Neural crest cell (in vitro differentiated cells): ENCODE results near the gene KIF18A. TPM values are rescaled to one million over a fixed set of nuclear protein-coding genes. Genes with fewer than 3 reads are reported as not detected.

Source experiments
- DNase-seq: peaks from one replicate; pipeline ENCODE4 v3.0.0; 2021; ENCODE audit warnings: low read depth, mixed read lengths, low spot score
- H3K27ac Mint-ChIP-seq: one replicate; pipeline ENCODE4 v1.8.0; 2021; ENCODE audit warnings: mild to moderate bottlenecking, mixed read lengths; ENCODE audit not compliant: unreplicated experiment
- H3K27me3 Mint-ChIP-seq: 2 replicates; pipeline ENCODE4 v1.8.0; 2021; ENCODE audit warnings: low read depth, mild to moderate bottlenecking, mixed read lengths
- H3K36me3 Mint-ChIP-seq: 2 replicates; pipeline ENCODE4 v1.8.0; 2021; ENCODE audit warnings: low read depth, mild to moderate bottlenecking, mixed read lengths
- H3K4me1 Mint-ChIP-seq: 2 replicates; pipeline ENCODE4 v1.8.0; 2021; ENCODE audit warnings: mixed read lengths
- H3K4me3 Mint-ChIP-seq: one replicate; pipeline ENCODE4 v1.8.0; 2021; ENCODE audit warnings: mild to moderate bottlenecking, mixed read lengths
- H3K9me3 Mint-ChIP-seq: 2 replicates; pipeline ENCODE4 v1.8.0; 2021; ENCODE audit warnings: mixed read lengths
- total RNA-seq: library from RNA; stranded (reverse); gene quantifications from 2 replicates; pipeline ENCODE4 v1.2.1, GENCODE V29; 2021
- TF ChIP-seq, protein P1 (sequence below): fragments of 200-600 bp; sonication (generic); conservative IDR thresholded peaks from 2 replicates; pipeline ENCODE4 v1.5.0; 2021; ENCODE audit warnings: antibody characterized with exemption, mild to moderate bottlenecking

Gene KIF18A
- total RNA-seq, 1 donor from 2014 or later = 28.2 TPM

DNA sequence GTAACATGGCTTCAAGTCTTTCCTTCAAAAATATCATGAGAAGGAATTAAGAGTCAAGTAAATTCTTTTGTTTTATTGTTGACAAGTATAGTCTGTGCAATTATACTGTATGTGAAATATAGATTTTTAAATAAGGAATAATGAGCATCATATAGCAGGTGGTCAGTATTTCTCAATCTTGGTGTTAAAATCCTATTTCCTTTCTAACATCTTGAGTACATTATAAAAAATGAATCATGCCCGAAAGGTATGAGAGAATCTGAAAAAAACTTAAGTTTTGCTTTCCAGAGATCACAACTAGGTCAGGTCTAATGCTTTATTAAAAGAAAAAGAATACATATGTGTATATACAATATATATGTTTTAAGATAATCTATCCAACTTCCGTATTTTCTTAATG, 53.1 kb downstream of the KIF18A start:
- Mint-ChIP-seq H3K4me1 (no peaks in the 10 kb centered on the region), H3K27ac (no peak overlapping the region), H3K9me3 (no peaks in the 10 kb centered on the region), H3K4me3 (no peak overlapping the region), H3K36me3 (peaks cover 4% of the 10 kb centered on the region), H3K27me3 (no peaks in the 10 kb centered on the region)
- TF ChIP-seq, protein P1, sequence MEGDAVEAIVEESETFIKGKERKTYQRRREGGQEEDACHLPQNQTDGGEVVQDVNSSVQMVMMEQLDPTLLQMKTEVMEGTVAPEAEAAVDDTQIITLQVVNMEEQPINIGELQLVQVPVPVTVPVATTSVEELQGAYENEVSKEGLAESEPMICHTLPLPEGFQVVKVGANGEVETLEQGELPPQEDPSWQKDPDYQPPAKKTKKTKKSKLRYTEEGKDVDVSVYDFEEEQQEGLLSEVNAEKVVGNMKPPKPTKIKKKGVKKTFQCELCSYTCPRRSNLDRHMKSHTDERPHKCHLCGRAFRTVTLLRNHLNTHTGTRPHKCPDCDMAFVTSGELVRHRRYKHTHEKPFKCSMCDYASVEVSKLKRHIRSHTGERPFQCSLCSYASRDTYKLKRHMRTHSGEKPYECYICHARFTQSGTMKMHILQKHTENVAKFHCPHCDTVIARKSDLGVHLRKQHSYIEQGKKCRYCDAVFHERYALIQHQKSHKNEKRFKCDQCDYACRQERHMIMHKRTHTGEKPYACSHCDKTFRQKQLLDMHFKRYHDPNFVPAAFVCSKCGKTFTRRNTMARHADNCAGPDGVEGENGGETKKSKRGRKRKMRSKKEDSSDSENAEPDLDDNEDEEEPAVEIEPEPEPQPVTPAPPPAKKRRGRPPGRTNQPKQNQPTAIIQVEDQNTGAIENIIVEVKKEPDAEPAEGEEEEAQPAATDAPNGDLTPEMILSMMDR = no peak
- DNase-seq = no peak

DNA sequence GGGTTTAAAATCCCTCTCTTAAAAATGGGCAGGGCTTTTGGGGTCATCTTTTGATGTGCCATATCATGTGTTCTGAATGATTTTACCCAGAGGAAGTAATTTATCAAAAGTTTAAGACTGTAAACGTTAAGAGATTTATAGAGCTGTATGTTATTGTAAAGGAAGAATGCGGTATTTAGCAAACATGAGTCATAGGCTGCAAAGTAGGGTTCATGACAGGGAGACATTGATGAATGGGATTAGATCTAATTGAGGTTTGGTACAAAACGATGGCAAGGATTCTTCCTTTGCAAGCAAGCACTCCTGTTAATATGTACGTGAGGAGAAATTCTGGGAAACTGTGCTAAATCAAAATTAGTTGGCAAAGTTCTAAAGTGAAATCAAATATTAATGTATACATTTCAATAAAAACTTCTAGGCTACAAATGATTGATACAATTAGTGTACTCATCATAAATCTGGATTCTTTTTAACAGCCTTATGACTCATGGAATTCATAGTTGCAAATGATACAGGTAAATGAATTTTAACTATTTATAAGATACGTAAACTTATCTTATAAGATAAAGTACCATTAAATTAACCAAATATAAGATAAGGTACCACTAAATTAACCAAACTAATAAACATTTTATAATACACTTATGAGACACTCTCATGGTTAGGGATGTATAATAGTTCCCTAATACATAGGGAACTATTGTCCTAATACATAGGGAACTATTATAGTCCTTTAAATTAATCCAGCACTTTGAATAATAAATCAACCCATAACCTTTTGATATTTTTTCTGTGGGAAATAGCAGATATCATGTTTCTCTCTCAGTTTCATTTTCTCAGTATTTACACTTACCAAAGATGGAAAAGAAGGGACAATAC, 58.4 kb downstream of the KIF18A start:
- no peak for DNase-seq
- TF ChIP-seq, protein P1 = no peak
- H3K4me3 Mint-ChIP-seq = no peak overlapping the region
- no peaks in the 10 kb centered on the region for H3K9me3 Mint-ChIP-seq
- no peaks in the 10 kb centered on the region for H3K27me3 Mint-ChIP-seq
- H3K4me1 Mint-ChIP-seq = peaks cover 5% of the 10 kb centered on the region
- no peaks in the 10 kb centered on the region for H3K36me3 Mint-ChIP-seq
- H3K27ac Mint-ChIP-seq = no peak overlapping the region

DNA sequence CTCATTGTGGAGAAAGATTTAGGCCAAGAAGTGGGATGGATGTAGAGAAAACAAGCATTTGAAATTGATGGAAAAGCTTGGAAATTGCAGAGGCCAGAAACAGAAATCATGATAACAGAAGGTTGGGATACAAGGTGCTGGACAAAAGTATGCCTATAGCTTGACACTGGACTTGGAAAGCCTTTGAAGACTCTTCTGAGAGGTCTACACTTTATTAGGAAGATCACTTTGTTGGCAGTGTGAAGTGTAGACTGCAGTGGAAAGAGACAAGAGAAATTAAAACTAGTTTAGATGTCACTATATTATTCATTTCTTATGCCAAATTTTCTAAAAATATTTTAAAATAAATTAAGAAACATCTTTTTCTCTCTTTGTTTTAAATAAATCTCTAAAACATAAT, 59.1 kb downstream of the KIF18A start:
- H3K27me3 Mint-ChIP-seq = no peaks in the 10 kb centered on the region
- H3K4me3 Mint-ChIP-seq = no peak overlapping the region
- no peaks in the 10 kb centered on the region for H3K9me3 Mint-ChIP-seq
- H3K4me1 Mint-ChIP-seq = peaks cover 5% of the 10 kb centered on the region
- no peak for DNase-seq
- no peaks in the 10 kb centered on the region for H3K36me3 Mint-ChIP-seq
- no peak overlapping the region for H3K27ac Mint-ChIP-seq
- TF ChIP-seq, protein P1 = no peak

DNA sequence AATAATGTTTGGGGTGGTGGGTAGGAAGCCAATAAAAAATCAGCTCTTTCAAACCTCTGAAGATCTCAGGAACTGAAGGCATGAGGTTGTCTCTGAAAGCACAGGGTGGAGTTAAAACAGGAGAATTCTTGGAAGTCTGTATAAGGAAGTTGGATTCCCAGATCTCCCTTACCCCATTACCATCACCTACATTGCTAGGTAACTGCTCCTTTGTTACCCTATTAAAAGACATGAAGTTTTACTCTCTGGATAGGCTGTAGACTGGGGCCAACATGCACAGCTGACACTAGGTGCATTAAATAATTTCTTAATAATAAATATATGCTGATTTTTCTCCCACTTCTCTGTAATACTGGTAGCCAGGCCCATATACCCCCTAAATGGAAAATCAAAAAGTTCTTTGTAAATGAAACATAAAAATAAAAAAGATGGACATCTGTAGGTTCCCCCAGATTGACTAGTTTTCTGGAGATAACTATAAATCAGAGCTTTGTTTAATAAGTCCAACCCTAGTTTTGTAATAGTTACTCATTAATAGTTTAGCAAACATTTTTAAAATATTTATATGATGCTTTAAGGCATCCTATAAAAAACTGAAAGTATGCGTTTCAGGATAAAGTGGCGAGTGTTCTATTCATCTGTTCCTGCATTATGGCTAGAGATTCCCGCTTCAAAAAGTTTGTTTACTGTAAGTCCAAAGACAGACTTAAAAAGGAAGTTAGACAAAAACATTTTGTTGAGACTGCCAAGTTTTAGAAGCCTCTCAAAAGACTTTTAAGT, 63.8 kb downstream of the KIF18A start:
- H3K9me3 Mint-ChIP-seq = no peaks in the 10 kb centered on the region
- H3K36me3 Mint-ChIP-seq = no peaks in the 10 kb centered on the region
- H3K27ac Mint-ChIP-seq = no peak overlapping the region
- peaks cover under 1% of the 10 kb centered on the region for H3K4me1 Mint-ChIP-seq
- DNase-seq = no peak
- TF ChIP-seq, protein P1 = no peak
- no peaks in the 10 kb centered on the region for H3K27me3 Mint-ChIP-seq
- H3K4me3 Mint-ChIP-seq = no peak overlapping the region

DNA sequence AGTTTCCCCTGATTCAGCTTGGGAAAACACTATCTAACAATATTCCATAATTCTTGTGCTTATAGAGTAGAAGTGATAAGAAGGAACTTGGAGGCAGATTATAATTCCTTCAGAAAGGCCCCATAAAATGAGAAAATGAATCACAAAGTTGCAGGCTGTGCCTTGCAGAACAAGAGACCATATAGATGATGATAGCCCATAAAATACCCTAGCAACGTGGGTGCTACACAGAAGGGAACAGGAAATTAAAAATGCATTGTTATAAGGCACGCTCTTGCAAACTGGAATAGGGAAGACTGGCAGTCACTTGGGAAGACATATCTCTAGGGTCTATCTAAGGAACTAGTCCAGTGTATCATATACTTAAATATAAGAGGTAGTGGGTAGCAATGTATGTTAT, 67.6 kb downstream of the KIF18A start:
- no peaks in the 10 kb centered on the region for H3K9me3 Mint-ChIP-seq
- H3K27me3 Mint-ChIP-seq = no peaks in the 10 kb centered on the region
- no peaks in the 10 kb centered on the region for H3K4me1 Mint-ChIP-seq
- no peak for DNase-seq
- H3K4me3 Mint-ChIP-seq = no peak overlapping the region
- H3K36me3 Mint-ChIP-seq = peaks cover 6% of the 10 kb centered on the region
- no peak overlapping the region for H3K27ac Mint-ChIP-seq
- TF ChIP-seq, protein P1 = no peak
